OCI-LY3 (cell line): ENCODE measurements around the gene SEC14L6.

Experiments used
- CTCF ChIP-seq: fragments of 200-600, 300-600 bp; sonication (generic); IDR thresholded peaks from 2 replicates; pipeline ENCODE4 v1.5.1; 2014; ENCODE audit warnings: antibody characterized with exemption, low read length, low read depth
- EZH2phosphoT487 ChIP-seq: fragments of 200-600 bp; shearing (Covaris generic); IDR thresholded peaks from 2 replicates; pipeline ENCODE4 v1.6.1; 2018; ENCODE audit warnings: antibody characterized with exemption, mixed run types, low read depth

- TF ChIP-seq CTCF (no peak), EZH2phosphoT487 (no peak)
Observed at GRCh38 chr22:30491381-30491780, 55.2 kb downstream of the SEC14L6 start.
